Measurements from ENCODE around the gene KNG1.

Gene KNG1

GRCh38 chr3:186783058-186783730, 66.0 kb downstream of the KNG1 start, which contains the start of gene EIF4A2:
Gene EIF4A2, plus strand, starts transcription at chr3:186783577. Its CDS starts 34 bp downstream, at chr3:186783611.
- H3K4me3 ChIP-seq (ENCODE audit: control insufficient read depth, low read depth, low read length), result peak within 1 kb of the TSS; percentile 83
- peak; percentile 67 for DNase-seq (ENCODE audit: low read depth)
- TF ChIP-seq CTCF (IDR thresholded peaks at IDR 0.05; ENCODE audit: control insufficient read depth, insufficient read depth, low read depth, low read length, missing control alignments), result no peak

GRCh38 chr3:186783731-186784515, 66.8 kb downstream of the KNG1 start:
- peak; percentile 33 for DNase-seq (ENCODE audit: low read depth)
- H3K4me3 ChIP-seq (ENCODE audit: control insufficient read depth, low read depth, low read length), result peak overlapping the region; percentile 83
- no peak for TF ChIP-seq CTCF (IDR thresholded peaks at IDR 0.05; ENCODE audit: control insufficient read depth, insufficient read depth, low read depth, low read length, missing control alignments)

DNA sequence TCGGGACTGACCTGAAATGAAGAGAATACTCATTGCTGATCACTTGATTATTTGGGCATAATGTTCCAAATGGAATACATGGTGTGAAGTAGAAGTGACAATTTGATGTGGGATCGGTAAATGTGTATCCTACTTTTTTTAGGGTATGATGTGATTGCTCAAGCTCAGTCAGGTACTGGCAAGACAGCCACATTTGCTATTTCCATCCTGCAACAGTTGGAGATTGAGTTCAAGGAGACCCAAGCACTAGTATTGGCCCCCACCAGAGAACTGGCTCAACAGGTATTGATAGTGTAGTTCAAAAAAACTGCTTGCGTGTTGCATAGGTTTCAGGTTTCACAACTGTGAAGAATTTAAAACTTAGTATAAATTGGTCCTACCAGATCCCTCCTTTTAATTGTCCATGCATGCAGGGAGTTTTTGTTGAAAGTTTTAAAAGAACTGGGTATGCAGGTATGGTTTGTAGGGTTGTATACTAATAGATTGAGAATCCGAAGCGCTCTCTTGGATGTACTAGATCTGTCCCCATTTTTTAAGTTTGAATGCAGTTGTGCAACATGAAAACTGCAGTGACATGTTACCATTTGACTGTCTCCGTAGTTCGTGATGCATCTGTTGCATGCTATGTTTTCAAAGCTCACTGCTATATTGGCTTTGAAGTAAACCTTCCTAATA, 67.8 kb downstream of the KNG1 start:
- DNase-seq (ENCODE audit: low read depth), result no peak
- H3K4me3 ChIP-seq (ENCODE audit: control insufficient read depth, low read depth, low read length), result peak overlapping the region; percentile 83
- no peak for TF ChIP-seq CTCF (IDR thresholded peaks at IDR 0.05; ENCODE audit: control insufficient read depth, insufficient read depth, low read depth, low read length, missing control alignments)

GRCh38 chr3:186785495-186786018, 68.4 kb downstream of the KNG1 start:
- TF ChIP-seq CTCF (IDR thresholded peaks at IDR 0.05; ENCODE audit: control insufficient read depth, insufficient read depth, low read depth, low read length, missing control alignments), result no peak
- no peak for DNase-seq (ENCODE audit: low read depth)
- peak overlapping the region; percentile 83 for H3K4me3 ChIP-seq (ENCODE audit: control insufficient read depth, low read depth, low read length)

DNA sequence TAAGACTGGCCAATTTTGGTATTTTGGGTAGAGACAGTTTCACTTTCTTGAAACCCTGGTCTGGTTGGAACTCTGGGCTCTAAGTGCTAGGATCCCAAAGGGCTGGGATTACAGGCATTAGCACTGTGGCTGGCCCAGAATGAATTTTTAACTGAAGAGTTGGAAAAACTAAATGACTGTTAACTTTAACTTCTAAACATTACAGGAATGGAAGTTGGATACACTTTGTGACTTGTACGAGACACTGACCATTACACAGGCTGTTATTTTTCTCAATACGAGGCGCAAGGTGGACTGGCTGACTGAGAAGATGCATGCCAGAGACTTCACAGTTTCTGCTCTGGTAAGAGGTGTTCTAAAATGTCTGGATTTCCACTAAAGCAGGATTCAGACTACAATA, 69.8 kb downstream of the KNG1 start:
- DNase-seq (ENCODE audit: low read depth), result no peak
- no peak for TF ChIP-seq CTCF (IDR thresholded peaks at IDR 0.05; ENCODE audit: control insufficient read depth, insufficient read depth, low read depth, low read length, missing control alignments)
- H3K4me3 ChIP-seq (ENCODE audit: control insufficient read depth, low read depth, low read length), result no peak overlapping the region; the same call in 1 of the 2 replicates
